ENCODE results near the gene SSC5D.

DNA sequence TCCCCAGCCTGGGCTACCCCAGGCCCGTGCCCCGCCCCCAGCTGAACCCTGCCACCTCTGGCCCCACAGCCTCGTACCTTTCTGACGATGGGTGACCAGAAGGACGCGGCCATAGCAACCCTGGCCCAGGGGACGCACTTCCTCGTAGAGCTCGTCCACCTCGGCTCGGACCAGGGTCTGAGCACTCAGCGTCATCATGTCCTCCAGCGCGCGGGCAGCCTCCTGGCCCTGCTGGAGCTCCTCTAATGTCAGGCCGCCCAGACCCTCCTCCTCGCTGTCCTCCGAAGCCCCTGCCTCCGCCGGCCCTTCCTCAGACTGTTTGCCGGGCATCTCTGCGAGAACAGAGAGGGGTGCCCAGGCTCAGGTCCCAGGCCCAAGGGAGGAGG lies 47.7 kb downstream of the SSC5D start:
- TF ChIP-seq, protein P1, sequence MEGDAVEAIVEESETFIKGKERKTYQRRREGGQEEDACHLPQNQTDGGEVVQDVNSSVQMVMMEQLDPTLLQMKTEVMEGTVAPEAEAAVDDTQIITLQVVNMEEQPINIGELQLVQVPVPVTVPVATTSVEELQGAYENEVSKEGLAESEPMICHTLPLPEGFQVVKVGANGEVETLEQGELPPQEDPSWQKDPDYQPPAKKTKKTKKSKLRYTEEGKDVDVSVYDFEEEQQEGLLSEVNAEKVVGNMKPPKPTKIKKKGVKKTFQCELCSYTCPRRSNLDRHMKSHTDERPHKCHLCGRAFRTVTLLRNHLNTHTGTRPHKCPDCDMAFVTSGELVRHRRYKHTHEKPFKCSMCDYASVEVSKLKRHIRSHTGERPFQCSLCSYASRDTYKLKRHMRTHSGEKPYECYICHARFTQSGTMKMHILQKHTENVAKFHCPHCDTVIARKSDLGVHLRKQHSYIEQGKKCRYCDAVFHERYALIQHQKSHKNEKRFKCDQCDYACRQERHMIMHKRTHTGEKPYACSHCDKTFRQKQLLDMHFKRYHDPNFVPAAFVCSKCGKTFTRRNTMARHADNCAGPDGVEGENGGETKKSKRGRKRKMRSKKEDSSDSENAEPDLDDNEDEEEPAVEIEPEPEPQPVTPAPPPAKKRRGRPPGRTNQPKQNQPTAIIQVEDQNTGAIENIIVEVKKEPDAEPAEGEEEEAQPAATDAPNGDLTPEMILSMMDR (IDR thresholded peaks at IDR 0.05; ENCODE audit: borderline replicate concordance, extremely low read depth, low read length, poor library complexity, severe bottlenecking): no peak
- TF ChIP-seq EZH2 (IDR thresholded peaks at IDR 0.05; ENCODE audit: borderline replicate concordance, low read depth, low read length, severe bottlenecking): no peak

Data from DND-41 (cell line).